MV-4-11 (cell line): ENCODE results near the gene ZNRF3.

Source experiments
- DNase-seq: peaks from one replicate; lab custom pipeline; 2025; lab: John Stamatoyannopoulos, UW

ZNRF3 gene

GRCh38 chr22:29092243-29092642 lies 208.9 kb downstream of the ZNRF3 start:
- DNase-seq = no peak

GRCh38 chr22:29093030-29093429 lies 209.7 kb downstream of the ZNRF3 start:
- no peak for DNase-seq

GRCh38 chr22:29093501-29094300 lies 210.3 kb downstream of the ZNRF3 start:
- DNase-seq = no peak

- DNase-seq = no peak
Observed at GRCh38 chr22:29095459-29095858, 212.1 kb downstream of the ZNRF3 start.

- DNase-seq = no peak
Observed at GRCh38 chr22:29096736-29097669, 213.6 kb downstream of the ZNRF3 start.

GRCh38 chr22:29098296-29098695 lies 214.9 kb downstream of the ZNRF3 start:
- no peak for DNase-seq

- no peak for DNase-seq
Observed at GRCh38 chr22:29102300-29102699, 218.9 kb downstream of the ZNRF3 start.

- no peak for DNase-seq
Observed at GRCh38 chr22:29103121-29103520, 219.7 kb downstream of the ZNRF3 start.

- DNase-seq = peak; percentile 36
Observed at GRCh38 chr22:29105468-29105867, 222.1 kb downstream of the ZNRF3 start.

- no peak for DNase-seq
Observed at GRCh38 chr22:29106839-29107238, 223.5 kb downstream of the ZNRF3 start.
